CD4-positive, alpha-beta T cell (primary cell): ENCODE results near the gene TCTN2. TPM values are rescaled to one million over a fixed set of nuclear protein-coding genes. Genes with fewer than 3 reads are reported as not detected.

Experiments
- ATAC-seq: fragments of 200-7000 bp; cut with Tn5 transposase; one replicate; pipeline ENCODE4 v1.10.0; 2022; ENCODE audit warnings: mild to moderate bottlenecking; ENCODE audit not compliant: poor library complexity
- CTCF ChIA-PET: fragments of 350-600 bp; sonication (Branson Sonifier 250); formaldehyde crosslinking; loops from one replicate; lab custom pipeline; 2021; ENCODE audit warnings: antibody characterized with exemption, inconsistent platforms; lab: Charles Lee
- POLR2A ChIA-PET: fragments of 350-600 bp; sonication (Branson Sonifier 250); formaldehyde crosslinking; loops from one replicate; lab custom pipeline; 2021; ENCODE audit warnings: antibody characterized with exemption, inconsistent platforms; lab: Charles Lee
- DNase-seq, 14 experiments: peaks; one replicate each; pipeline ENCODE4 v3.0.0-alpha.2; 2013 to 2020; ENCODE audit warnings: mixed read lengths in 2 of 14
- H3K27ac ChIP-seq, 2 donors: one replicate each; pipeline versions ENCODE4 v1.5.1 to v1.7.0; 2013; ENCODE audit warnings: low read length in 2 of 2, low read depth in 1 of 2, mild to moderate bottlenecking in 1 of 2
- H3K27me3 ChIP-seq, 2 experiments: 1 replicate in 1 of 2; 2 replicates in 1 of 2; pipeline versions ENCODE4 v1.6.1 to v1.7.0; 2013; ENCODE audit warnings: low read length in 2 of 2, control low read depth in 1 of 2, mild to moderate bottlenecking in 1 of 2, moderate library complexity in 1 of 2; ENCODE audit not compliant: insufficient read depth in 2 of 2, control insufficient read depth in 1 of 2
- H3K36me3 ChIP-seq: one replicate; pipeline ENCODE4 v1.6.1; 2013; ENCODE audit warnings: low read length, control low read depth; ENCODE audit not compliant: insufficient read depth
- H3K4me1 ChIP-seq: one replicate; pipeline ENCODE4 v1.6.1; 2013; ENCODE audit warnings: low read length, control low read depth; ENCODE audit not compliant: insufficient read depth
- H3K4me3 ChIP-seq: one replicate; pipeline ENCODE4 v1.5.1; 2013; ENCODE audit warnings: mild to moderate bottlenecking, low read length, moderate library complexity
- H3K9me3 ChIP-seq, 2 experiments: 1 replicate in 1 of 2; 2 replicates in 1 of 2; pipeline versions ENCODE4 v1.6.1 to v1.7.0; 2013; ENCODE audit warnings: low read length in 2 of 2, mild to moderate bottlenecking in 2 of 2, control low read depth in 1 of 2, moderate library complexity in 1 of 2; ENCODE audit not compliant: control insufficient read depth in 1 of 2, insufficient read depth in 1 of 2
- H3K27ac Mint-ChIP-seq: one replicate; pipeline ENCODE4 v1.8.0; 2020; ENCODE audit warnings: mixed read lengths
- H3K27me3 Mint-ChIP-seq: one replicate; pipeline ENCODE4 v1.8.0; 2021; ENCODE audit warnings: mixed read lengths
- H3K36me3 Mint-ChIP-seq: one replicate; pipeline ENCODE4 v1.8.0; 2021; ENCODE audit warnings: low read depth, mixed read lengths
- H3K4me1 Mint-ChIP-seq: one replicate; pipeline ENCODE4 v1.8.0; 2021; ENCODE audit warnings: low read depth, mixed read lengths
- H3K4me3 Mint-ChIP-seq: one replicate; pipeline ENCODE4 v1.8.0; 2020; ENCODE audit warnings: mild to moderate bottlenecking, mixed read lengths
- H3K9me3 Mint-ChIP-seq: one replicate; pipeline ENCODE4 v1.8.0; 2020; ENCODE audit warnings: mixed read lengths
- intact Hi-C, 2 experiments: fragments of 100-400 bp; cut with DNase I in 1 of 2; cut with micrococcal nuclease in 1 of 2; formaldehyde crosslinking; loops; one replicate each; pipeline versions ENCODE4 v1.15.1 to v1.9.0; 2023 to 2025; cut with DNase I, micrococcal nuclease
- total RNA-seq, 174 experiments: library from RNA in 2 of 174; stranded (reverse) in 2 of 174; gene quantifications; one replicate each; pipeline ENCODE4 v1.2.3 and lab custom pipeline; 2021 to 2026
- TF ChIP-seq, protein P1 (sequence below): fragments of 200-600 bp; IDR thresholded peaks from one replicate; pipeline ENCODE4 v1.8.0; 2022; ENCODE audit warnings: antibody characterized with exemption, mild to moderate bottlenecking

TCTN2 gene
- total RNA-seq, 2 experiments from 2014 or later: 3.2 to 3.5 TPM

DNA sequence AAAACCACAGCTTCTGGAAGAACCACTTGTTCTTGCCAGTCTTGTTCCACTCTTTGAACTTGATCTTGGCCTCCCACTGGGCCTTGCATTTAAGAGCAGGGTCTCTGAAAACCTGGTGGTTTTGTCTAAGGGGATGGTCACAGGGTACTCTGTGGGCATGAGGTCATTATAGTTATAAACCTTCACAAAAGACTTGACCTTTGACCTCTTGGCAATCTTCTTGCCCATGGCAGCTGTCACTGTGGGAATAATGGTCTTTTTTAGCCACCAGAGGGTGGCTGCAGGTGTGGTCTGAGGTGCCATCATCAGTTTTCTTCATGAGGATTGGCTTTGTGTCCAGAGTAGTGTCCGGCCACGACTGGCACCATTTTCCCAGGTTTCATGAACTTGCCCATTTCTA, 50.3 kb downstream of the TCTN2 start:
- H3K36me3 ChIP-seq: peaks cover 58% of the 10 kb centered on the region
- Mint-ChIP-seq H3K4me1 (peaks cover 6% of the 10 kb centered on the region), H3K27ac (no peak overlapping the region), H3K27me3 (no peaks in the 10 kb centered on the region), H3K9me3 (no peaks in the 10 kb centered on the region), H3K4me3 (no peak overlapping the region), H3K36me3 (peaks cover 51% of the 10 kb centered on the region)
- no peak overlapping the region for H3K4me3 ChIP-seq
- TF ChIP-seq, protein P1, sequence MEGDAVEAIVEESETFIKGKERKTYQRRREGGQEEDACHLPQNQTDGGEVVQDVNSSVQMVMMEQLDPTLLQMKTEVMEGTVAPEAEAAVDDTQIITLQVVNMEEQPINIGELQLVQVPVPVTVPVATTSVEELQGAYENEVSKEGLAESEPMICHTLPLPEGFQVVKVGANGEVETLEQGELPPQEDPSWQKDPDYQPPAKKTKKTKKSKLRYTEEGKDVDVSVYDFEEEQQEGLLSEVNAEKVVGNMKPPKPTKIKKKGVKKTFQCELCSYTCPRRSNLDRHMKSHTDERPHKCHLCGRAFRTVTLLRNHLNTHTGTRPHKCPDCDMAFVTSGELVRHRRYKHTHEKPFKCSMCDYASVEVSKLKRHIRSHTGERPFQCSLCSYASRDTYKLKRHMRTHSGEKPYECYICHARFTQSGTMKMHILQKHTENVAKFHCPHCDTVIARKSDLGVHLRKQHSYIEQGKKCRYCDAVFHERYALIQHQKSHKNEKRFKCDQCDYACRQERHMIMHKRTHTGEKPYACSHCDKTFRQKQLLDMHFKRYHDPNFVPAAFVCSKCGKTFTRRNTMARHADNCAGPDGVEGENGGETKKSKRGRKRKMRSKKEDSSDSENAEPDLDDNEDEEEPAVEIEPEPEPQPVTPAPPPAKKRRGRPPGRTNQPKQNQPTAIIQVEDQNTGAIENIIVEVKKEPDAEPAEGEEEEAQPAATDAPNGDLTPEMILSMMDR: no peak
- no peaks in the 10 kb centered on the region for H3K27me3 ChIP-seq
- no peak for DNase-seq
- ChIA-PET POLR2A (no interaction called here), CTCF (no interaction called here)
- no peak overlapping the region for H3K27ac ChIP-seq
- ATAC-seq: no peak
- no peaks in the 10 kb centered on the region for H3K9me3 ChIP-seq
- H3K4me1 ChIP-seq: peaks cover 5% of the 10 kb centered on the region
- intact Hi-C loops: no loop called here

DNA sequence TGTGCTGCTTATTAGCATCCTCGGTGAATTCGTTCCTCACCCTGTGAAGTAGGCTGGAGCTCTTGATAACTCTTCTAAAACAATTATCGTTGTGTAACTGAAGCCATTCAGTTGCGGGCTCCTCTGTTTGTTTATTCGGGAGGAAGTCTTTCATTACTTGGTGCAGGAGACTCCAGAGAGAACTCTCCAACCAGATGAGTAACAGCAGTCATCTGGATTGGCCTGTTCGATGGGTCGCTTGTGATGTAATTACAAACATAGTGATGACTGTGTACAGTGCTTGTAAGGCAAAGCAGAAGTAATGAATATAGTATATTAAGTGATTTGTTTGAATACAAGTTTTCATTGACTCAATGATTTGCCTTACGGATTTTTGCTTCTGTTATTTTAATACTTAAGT, 52.1 kb downstream of the TCTN2 start:
- Histone ChIP-seq H3K27ac (no peak overlapping the region), H3K4me1 (peaks cover 5% of the 10 kb centered on the region), H3K27me3 (no peaks in the 10 kb centered on the region), H3K36me3 (peaks cover 75% of the 10 kb centered on the region), H3K9me3 (no peaks in the 10 kb centered on the region), H3K4me3 (no peak overlapping the region)
- TF ChIP-seq, protein P1: no peak
- ATAC-seq: no peak
- Mint-ChIP-seq H3K36me3 (peaks cover 69% of the 10 kb centered on the region), H3K9me3 (no peaks in the 10 kb centered on the region), H3K4me3 (no peak overlapping the region), H3K4me1 (peaks cover 6% of the 10 kb centered on the region), H3K27me3 (no peaks in the 10 kb centered on the region), H3K27ac (no peak overlapping the region)
- DNase-seq: no peak
- CTCF ChIA-PET: interaction anchor here (0.7 to 0.8 kb wide), 2 partner anchors 11 to 14 kb away, joined by 3 read pairs; no protein-coding TSS in a partner anchor
- POLR2A ChIA-PET: interaction anchor here (2.1 kb wide), 1 partner anchor 11 kb away, joined by 6 read pairs; the partner anchor contains the start of gene ATP6V0A2
- intact Hi-C loops: no loop called here

DNA sequence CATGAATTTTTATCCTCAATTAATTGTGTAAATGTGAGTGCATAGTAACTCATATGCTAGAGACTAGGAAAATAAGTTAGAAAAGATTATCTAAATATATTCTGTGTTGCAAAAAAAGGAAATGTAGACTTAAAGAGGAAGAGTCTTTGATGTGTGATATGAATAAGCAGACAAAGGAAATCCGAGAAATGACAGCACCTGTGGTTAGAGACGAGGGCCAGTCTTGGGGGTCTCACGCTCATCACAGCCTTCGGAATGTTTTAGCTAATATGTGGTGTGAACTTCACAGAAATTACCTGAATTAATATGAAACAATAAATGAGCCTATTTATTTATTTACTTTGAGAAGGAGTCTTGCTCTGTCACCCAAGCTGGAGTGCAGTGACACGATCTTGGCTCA, 52.9 kb downstream of the TCTN2 start:
- DNase-seq (no peak), ATAC-seq (no peak)
- intact Hi-C loops: no loop called here
- ChIA-PET CTCF (no interaction called here), POLR2A (interaction anchor here (2.1 kb wide), 1 partner anchor 12 kb away, joined by 6 read pairs; the partner anchor contains the start of gene ATP6V0A2)
- Mint-ChIP-seq H3K4me1 (peaks cover 6% of the 10 kb centered on the region), H3K4me3 (no peak overlapping the region), H3K27me3 (no peaks in the 10 kb centered on the region), H3K9me3 (no peaks in the 10 kb centered on the region), H3K36me3 (peaks cover 76% of the 10 kb centered on the region), H3K27ac (no peak overlapping the region)
- H3K27ac ChIP-seq: no peak overlapping the region
- no peak overlapping the region for H3K4me3 ChIP-seq
- H3K27me3 ChIP-seq: no peaks in the 10 kb centered on the region
- peaks cover 5% of the 10 kb centered on the region for H3K4me1 ChIP-seq
- peaks cover 79% of the 10 kb centered on the region for H3K36me3 ChIP-seq
- TF ChIP-seq, protein P1: no peak
- H3K9me3 ChIP-seq: no peaks in the 10 kb centered on the region
